ENCODE data around the gene PEX7.
"Not testable (repeated sequence)": the region's sequence is repeated elsewhere in the genome, so short reads cannot be mapped to it uniquely, and the experiment has no call there.

The PEX7 gene

GRCh38 chr6:136952714-136953260, 130.4 kb downstream of the PEX7 start:
- no peak for DNase-seq (ENCODE audit: low spot score)

GRCh38 chr6:136955123-136955522, 132.7 kb downstream of the PEX7 start:
- no peak for DNase-seq (ENCODE audit: low spot score)

GRCh38 chr6:136956590-136957544, 134.5 kb downstream of the PEX7 start:
- no peak for DNase-seq (ENCODE audit: low spot score)

- DNase-seq (ENCODE audit: low spot score), result no peak
Measured at GRCh38 chr6:136958168-136958567, 135.8 kb downstream of the PEX7 start.

- peak; percentile 35 for DNase-seq (ENCODE audit: low spot score)
Measured at GRCh38 chr6:136959471-136959891, 137.1 kb downstream of the PEX7 start.

- not testable (repeated sequence) for DNase-seq (ENCODE audit: low spot score)
Measured at GRCh38 chr6:136959935-136960334, 137.5 kb downstream of the PEX7 start.

GRCh38 chr6:136960781-136961180, 138.4 kb downstream of the PEX7 start:
- no peak for DNase-seq (ENCODE audit: low spot score)

GRCh38 chr6:136961848-136962247, 139.5 kb downstream of the PEX7 start:
- DNase-seq (ENCODE audit: low spot score), result no peak

GRCh38 chr6:136962661-136963060, 140.3 kb downstream of the PEX7 start:
- peak; percentile 88 for DNase-seq (ENCODE audit: low spot score)

GRCh38 chr6:136963259-136963658, 140.9 kb downstream of the PEX7 start:
- no peak for DNase-seq (ENCODE audit: low spot score)
